Stimulated activated CD4-positive, alpha-beta T cell treated with anti-CD3 and anti-CD28 coated beads, Interleukin-1b, Interleukin-23, amount 100 ng/mL, for 1 hour (primary cell): ENCODE data around the gene EFHB.
"Not testable (repeated sequence)": the region's sequence is repeated elsewhere in the genome, so short reads cannot be mapped to it uniquely, and the experiment has no call there.

Experiments used
- DNase-seq, 2 donors: peaks; one replicate each; pipeline ENCODE4 v3.0.0-alpha.2; 2020; ENCODE audit warnings: low read depth in 2 of 2

EFHB gene

GRCh38 chr3:19934098-19934566, at the start of gene EFHB:
Gene EFHB (minus strand): TSS chr3:19934217. CDS start chr3:19934018, 199 bp downstream.
- DNase-seq, result no peak

- DNase-seq, result no peak
Measured at GRCh38 chr3:19972054-19972453, 38.0 kb upstream of the EFHB start.

GRCh38 chr3:19970327-19970726, 36.3 kb upstream of the EFHB start:
- DNase-seq, result no peak

- no peak for DNase-seq
Measured at GRCh38 chr3:19967812-19968211, 33.8 kb upstream of the EFHB start.

GRCh38 chr3:19967208-19967607, 33.2 kb upstream of the EFHB start:
- DNase-seq, result no peak

GRCh38 chr3:19961960-19962359, 27.9 kb upstream of the EFHB start:
- no peak for DNase-seq

GRCh38 chr3:19960696-19961095, 26.7 kb upstream of the EFHB start:
- no peak for DNase-seq

- DNase-seq, result no peak
Measured at GRCh38 chr3:19959505-19959904, 25.5 kb upstream of the EFHB start.

- DNase-seq, result not testable (repeated sequence)
Measured at GRCh38 chr3:19957354-19957753, 23.3 kb upstream of the EFHB start.

- no peak for DNase-seq
Measured at GRCh38 chr3:19954676-19955075, 20.7 kb upstream of the EFHB start.

- DNase-seq, result no peak
Measured at GRCh38 chr3:19950316-19950715, 16.3 kb upstream of the EFHB start.

- no peak for DNase-seq
Measured at GRCh38 chr3:19948226-19948591, 14.2 kb upstream of the EFHB start.

GRCh38 chr3:19947549-19948225, 13.7 kb upstream of the EFHB start:
- peak; percentile 0 to 15 for DNase-seq

- DNase-seq, result peak; percentile 90
Measured at GRCh38 chr3:19946832-19947548, 13.0 kb upstream of the EFHB start, which contains the start of gene RAB5A. Gene RAB5A (plus strand): TSS chr3:19947097. CDS start chr3:19950899, 3,802 bp downstream.

- DNase-seq, result peak in 1 of 2 donors; percentile 5
Measured at GRCh38 chr3:19945969-19946831, 12.2 kb upstream of the EFHB start.

- no peak for DNase-seq
Measured at GRCh38 chr3:19945534-19945933, 11.5 kb upstream of the EFHB start.

GRCh38 chr3:19940643-19941042, 6.6 kb upstream of the EFHB start:
- no peak for DNase-seq

- DNase-seq, result no peak
Measured at GRCh38 chr3:19938295-19938627, 4.2 kb upstream of the EFHB start.

GRCh38 chr3:19937459-19938294, 3.7 kb upstream of the EFHB start:
- DNase-seq, result no peak

GRCh38 chr3:19932422-19932821, 1.6 kb downstream of the EFHB start:
- no peak for DNase-seq

- DNase-seq, result no peak
Measured at GRCh38 chr3:19931767-19932188, 2.2 kb downstream of the EFHB start.
